A673 (cell line): Measurements from ENCODE around the gene CELF4.

ENCODE experiments used
- CTCF ChIP-seq: fragments of 300-800, 200-600 bp; sonication (generic); conservative IDR thresholded peaks from 2 replicates; pipeline ENCODE4 v1.5.1; 2017; ENCODE audit warnings: low read depth, mild to moderate bottlenecking, antibody characterized with exemption, low read length, moderate library complexity, mixed read lengths
- EZH2 ChIP-seq: fragments of 200-600 bp; sonication (generic); IDR thresholded peaks from 2 replicates; pipeline ENCODE4 v1.6.1; 2017; ENCODE audit warnings: borderline replicate concordance, low read depth, mild to moderate bottlenecking, mixed read lengths, antibody characterized with exemption, low read length; ENCODE audit not compliant: poor library complexity, severe bottlenecking

- TF ChIP-seq CTCF (no peak), EZH2 (no peak)
Measured at GRCh38 chr18:37571266-37571665, 5.7 kb upstream of the CELF4 start.
